Activated naive CD8-positive, alpha-beta T cell treated with anti-CD3 and anti-CD28 coated beads, Interleukin-2, amount 50 U/mL, for 16 hours (primary cell): Measurements from ENCODE around the gene PTP4A2.

ENCODE experiments used
- DNase-seq: peaks from one replicate; pipeline ENCODE4 v3.0.0-alpha.2; 2020; ENCODE audit warnings: low read depth, low spot score

PTP4A2 gene

GRCh38 chr1:31860581-31860980 lies 77.6 kb downstream of the PTP4A2 start:
- no peak for DNase-seq

- no peak for DNase-seq
Measured at GRCh38 chr1:31859719-31860118, 78.4 kb downstream of the PTP4A2 start.

- no peak for DNase-seq
Measured at GRCh38 chr1:31859044-31859443, 79.1 kb downstream of the PTP4A2 start.

GRCh38 chr1:31857863-31858262 lies 80.3 kb downstream of the PTP4A2 start:
- no peak for DNase-seq
